Tibial artery (tissue), 4 donors: ENCODE data around the gene ITGA7.
A peak's percentile ranks its signal among the peaks of the same experiment; 100 is the strongest.

Experiments used
- DNase-seq, 2 donors: peaks; one replicate each; pipeline ENCODE4 v3.0.0-alpha.2; 2019
- H3K27ac ChIP-seq, 2 donors: fragments of 200-600 bp; sonication (generic) in 1 of 2; 1 replicate in 1 of 2; 2 replicates in 1 of 2; pipeline ENCODE4 v1.5.1; 2018 to 2019; ENCODE audit warnings: mild to moderate bottlenecking in 1 of 2
- H3K27me3 ChIP-seq, 2 donors: fragments of 200-600 bp; sonication (generic) in 1 of 2; one replicate each; pipeline versions ENCODE4 v1.5.1 to v1.6.0; 2016 to 2019
- H3K36me3 ChIP-seq, 3 donors: fragments of 200-600 bp; sonication (generic) in 2 of 3; one replicate each; pipeline ENCODE4 v1.5.1; 2016 to 2019; ENCODE audit warnings: mild to moderate bottlenecking in 2 of 3
- H3K4me1 ChIP-seq, 4 donors: fragments of 200-600 bp; sonication (generic) in 2 of 4; 1 replicate in 3 of 4; 2 replicates in 1 of 4; pipeline ENCODE4 v1.5.1; 2016 to 2019
- H3K4me3 ChIP-seq, 2 donors: fragments of 200-600 bp; sonication (generic) in 1 of 2; 1 replicate in 1 of 2; 2 replicates in 1 of 2; pipeline ENCODE4 v1.5.1; 2018 to 2019; ENCODE audit warnings: mild to moderate bottlenecking in 2 of 2
- H3K9me3 ChIP-seq, 3 donors: fragments of 200-600 bp; sonication (generic) in 1 of 3; one replicate each; pipeline ENCODE4 v1.5.1; 2016 to 2019
- CTCF ChIP-seq, 2 experiments: fragments of 200-600 bp in 1 of 2; fragments of 450-650 bp in 1 of 2; IDR thresholded peaks; one replicate each; pipeline ENCODE4 v1.5.1; 2017 to 2019; ENCODE audit warnings: antibody characterized with exemption in 2 of 2, mild to moderate bottlenecking in 1 of 2, moderate library complexity in 1 of 2
- intact Hi-C: fragments of 100-400 bp; cut with DNase I; formaldehyde crosslinking; loops from one replicate; pipeline ENCODE4 v1.15.0; 2023; ENCODE audit warnings: low total_unique reads

The ITGA7 gene

GRCh38 chr12:55719371-55719770 is 11.7 kb upstream of the ITGA7 start:
- Histone ChIP-seq H3K4me1 (peaks cover 5 to 90% (median 81%) of the 10 kb centered on the region in 4 donors), H3K36me3 (peaks cover 0 to 8% (median 8%) of the 10 kb centered on the region in 3 donors), H3K27ac (peak overlapping the region; percentile 96 to 98), H3K4me3 (no peak overlapping the region), H3K9me3 (no peaks in the 10 kb centered on the region), H3K27me3 (no peaks in the 10 kb centered on the region)
- TF ChIP-seq CTCF (IDR thresholded peaks at IDR 0.05), result no peak
- intact Hi-C loops, result no loop called here
- DNase-seq, result no peak

GRCh38 chr12:55718624-55719275 is 11.0 kb upstream of the ITGA7 start:
- intact Hi-C loops, result no loop called here
- Histone ChIP-seq H3K4me3 (no peak overlapping the region), H3K9me3 (no peaks in the 10 kb centered on the region), H3K27me3 (no peaks in the 10 kb centered on the region), H3K27ac (peak overlapping the region; percentile 96 to 98), H3K4me1 (peaks cover 5 to 89% (median 75%) of the 10 kb centered on the region in 4 donors), H3K36me3 (peaks cover 0 to 2% (median 2%) of the 10 kb centered on the region in 3 donors)
- TF ChIP-seq CTCF (IDR thresholded peaks at IDR 0.05), result no peak
- no peak for DNase-seq

- Histone ChIP-seq H3K27ac (peak overlapping the region; percentile 96 to 98), H3K27me3 (no peaks in the 10 kb centered on the region), H3K4me3 (no peak overlapping the region), H3K9me3 (no peaks in the 10 kb centered on the region), H3K36me3 (no peaks in the 10 kb centered on the region), H3K4me1 (peaks cover 5 to 90% (median 76%) of the 10 kb centered on the region in 4 donors)
- intact Hi-C loops, result no loop called here
- DNase-seq, result no peak
- TF ChIP-seq CTCF (IDR thresholded peaks at IDR 0.05), result no peak
Observed at GRCh38 chr12:55718015-55718414, 10.3 kb upstream of the ITGA7 start.

GRCh38 chr12:55717011-55718007 is 9.6 kb upstream of the ITGA7 start:
- no peaks in the 10 kb centered on the region for H3K9me3 ChIP-seq
- peaks cover 5 to 90% (median 80%) of the 10 kb centered on the region in 4 donors for H3K4me1 ChIP-seq
- TF ChIP-seq CTCF (IDR thresholded peaks at IDR 0.05), result no peak
- H3K36me3 ChIP-seq, result no peaks in the 10 kb centered on the region
- intact Hi-C loops, result no loop called here
- peak overlapping the region; percentile 62 to 63 for H3K4me3 ChIP-seq
- no peak for DNase-seq
- peak overlapping the region; percentile 96 to 98 for H3K27ac ChIP-seq
- no peaks in the 10 kb centered on the region for H3K27me3 ChIP-seq

- TF ChIP-seq CTCF (IDR thresholded peaks at IDR 0.05), result no peak
- Histone ChIP-seq H3K27ac (peak overlapping the region; percentile 96 to 98), H3K9me3 (no peaks in the 10 kb centered on the region), H3K27me3 (no peaks in the 10 kb centered on the region), H3K4me3 (peak overlapping the region; percentile 62 to 63), H3K36me3 (no peaks in the 10 kb centered on the region), H3K4me1 (peaks cover 5 to 91% (median 80%) of the 10 kb centered on the region in 4 donors)
- intact Hi-C loops, result no loop called here
- DNase-seq, result no peak
Observed at GRCh38 chr12:55716582-55716957, 8.9 kb upstream of the ITGA7 start.
